ENCODE data around the gene SIDT2.
A peak's percentile ranks its signal among the peaks of the same experiment; 100 is the strongest.
"Not testable (repeated sequence)": the region's sequence is repeated elsewhere in the genome, so short reads cannot be mapped to it uniquely, and the experiment has no call there.

SIDT2 gene

GRCh38 chr11:117178210-117179034, at the start of gene SIDT2:
Gene SIDT2 (plus strand): TSS chr11:117178743. CDS start chr11:117179264, 521 bp downstream.
- peak; percentile 63 to 77 (median 67) for DNase-seq (ENCODE audit: low read depth in 3 of 3, low spot score in 1 of 3)

DNA sequence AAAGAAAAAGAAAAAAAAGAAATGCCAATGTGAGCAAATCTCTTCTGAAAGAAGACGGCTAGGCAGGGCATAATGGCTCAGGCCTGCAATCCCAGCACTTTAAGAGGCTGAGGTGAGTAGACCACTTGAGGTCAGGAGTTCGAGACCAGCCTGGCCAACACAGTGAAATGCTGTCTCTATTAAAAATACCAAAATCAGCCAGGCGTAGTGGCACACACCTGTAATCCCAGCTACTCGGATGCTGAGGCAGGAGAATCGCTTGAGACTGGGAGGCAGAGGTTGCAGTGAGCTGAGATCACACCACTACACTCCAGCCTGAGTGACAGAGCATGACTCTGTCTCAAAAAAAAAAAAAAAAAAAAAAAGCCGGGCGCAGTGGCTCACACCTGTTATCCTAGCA, 48.1 kb upstream of the SIDT2 start:
- not testable (repeated sequence) for DNase-seq (ENCODE audit: low read depth in 3 of 3, low spot score in 1 of 3)

GRCh38 chr11:117130879-117131278, 47.7 kb upstream of the SIDT2 start:
- DNase-seq (ENCODE audit: low read depth in 3 of 3, low spot score in 1 of 3) = no peak

- DNase-seq (ENCODE audit: low read depth in 3 of 3, low spot score in 1 of 3) = no peak
These were observed 44.1 kb upstream of the SIDT2 start for GRCh38 chr11:117134431-117134830.

GRCh38 chr11:117134979-117135378, 43.6 kb upstream of the SIDT2 start:
- DNase-seq (ENCODE audit: low read depth in 3 of 3, low spot score in 1 of 3) = not testable (repeated sequence)

DNA sequence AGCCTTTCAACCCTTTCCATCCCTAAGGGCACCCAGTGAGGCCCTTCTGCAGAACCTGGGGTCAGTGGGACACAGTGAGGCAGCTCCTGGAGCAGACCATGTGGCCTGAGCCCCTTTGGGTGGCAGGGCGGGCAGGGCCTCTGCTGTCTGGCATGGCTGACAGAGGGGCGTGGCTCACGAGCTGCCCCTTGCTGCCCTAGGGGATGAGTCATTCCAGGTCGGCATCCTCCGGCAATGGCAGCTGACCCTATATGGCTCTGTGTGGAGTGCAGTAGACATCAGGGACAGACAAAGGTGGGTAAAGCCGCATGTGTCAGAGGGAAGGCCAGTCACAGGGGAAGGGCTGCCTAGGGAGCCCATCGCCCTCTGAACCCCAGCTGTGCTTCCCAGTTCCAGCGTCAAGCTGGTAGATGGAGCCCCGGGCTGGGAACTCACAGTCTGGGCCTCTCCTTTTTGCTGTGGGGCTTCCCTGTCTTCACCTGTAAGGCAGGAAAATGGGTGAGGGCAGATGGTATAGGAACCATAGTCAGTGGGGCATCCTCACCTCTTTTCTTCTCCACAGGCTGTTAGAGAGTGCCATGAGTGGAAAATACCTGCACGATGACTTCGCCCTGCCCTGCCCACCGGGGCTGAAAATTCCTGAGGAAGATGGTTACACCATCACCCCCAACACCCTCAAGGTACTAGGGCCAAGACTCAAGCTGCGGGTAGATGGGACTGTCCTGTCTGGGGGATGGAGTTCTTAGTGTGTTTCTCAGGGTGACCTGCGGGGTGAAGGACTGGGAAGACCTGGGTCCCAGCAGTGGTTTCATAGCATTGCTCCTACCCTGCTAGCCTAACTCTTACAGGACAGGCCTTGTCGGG, 41.1 kb upstream of the SIDT2 start:
- DNase-seq (ENCODE audit: low read depth in 3 of 3, low spot score in 1 of 3) = not testable (repeated sequence)

DNA sequence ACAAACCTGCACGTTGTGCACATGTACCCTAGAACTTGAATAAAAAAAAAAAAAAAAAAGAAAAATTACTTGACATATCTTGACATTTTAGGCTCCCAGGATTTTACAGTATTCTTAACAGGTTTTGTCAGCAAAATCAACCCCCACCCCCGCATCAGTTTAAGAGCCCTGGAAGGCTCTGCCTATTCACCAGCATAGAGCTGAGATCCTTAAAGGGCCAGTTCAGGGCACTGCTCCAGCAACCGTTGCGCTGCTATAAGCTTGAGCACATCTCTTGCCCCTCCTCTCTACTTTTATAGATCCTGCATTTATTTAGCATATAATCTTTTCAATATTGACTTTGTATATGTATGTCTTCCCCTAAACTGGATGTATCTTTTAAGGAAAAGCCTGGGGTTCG, 35.2 kb upstream of the SIDT2 start:
- no peak for DNase-seq (ENCODE audit: low read depth in 3 of 3, low spot score in 1 of 3)

DNA sequence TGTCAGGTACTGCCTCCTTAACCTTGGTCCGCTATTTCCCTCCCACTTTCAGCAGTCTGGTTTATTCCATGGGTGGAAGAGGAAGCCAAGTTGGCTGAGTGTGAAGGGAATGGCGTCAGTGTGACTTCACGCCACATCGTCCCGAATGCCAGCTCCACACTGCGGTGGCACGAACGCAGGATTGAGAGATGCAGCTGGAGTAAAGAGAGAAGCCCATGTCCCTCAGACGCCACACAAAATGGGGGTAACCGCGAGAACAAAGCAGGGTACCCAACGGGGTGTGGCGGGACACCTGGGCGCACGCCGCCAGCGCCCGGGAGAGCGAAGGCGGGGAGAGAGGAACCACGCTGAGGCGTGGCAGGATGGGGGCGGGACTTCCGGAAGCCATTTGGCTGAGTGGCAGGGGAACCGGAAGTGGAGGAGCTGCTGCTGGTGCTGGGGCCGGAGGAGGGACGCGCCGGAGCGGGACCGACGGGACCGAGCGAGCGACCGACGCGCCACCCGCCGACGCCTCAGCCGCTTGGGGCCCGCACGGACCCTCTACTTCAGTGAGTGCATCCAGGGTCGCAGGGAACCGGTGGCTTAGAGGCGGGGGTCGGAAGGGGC, 34.6 kb upstream of the SIDT2 start, which contains the start of gene PAFAH1B2:
PAFAH1B2 (plus strand) TSS at position 417 of the 606 bp plus-strand sequence. CDS start 8,161 bp downstream, outside the sequence.
- DNase-seq (ENCODE audit: low read depth in 3 of 3, low spot score in 1 of 3) = peak; percentile 79 to 93 (median 88)

DNA sequence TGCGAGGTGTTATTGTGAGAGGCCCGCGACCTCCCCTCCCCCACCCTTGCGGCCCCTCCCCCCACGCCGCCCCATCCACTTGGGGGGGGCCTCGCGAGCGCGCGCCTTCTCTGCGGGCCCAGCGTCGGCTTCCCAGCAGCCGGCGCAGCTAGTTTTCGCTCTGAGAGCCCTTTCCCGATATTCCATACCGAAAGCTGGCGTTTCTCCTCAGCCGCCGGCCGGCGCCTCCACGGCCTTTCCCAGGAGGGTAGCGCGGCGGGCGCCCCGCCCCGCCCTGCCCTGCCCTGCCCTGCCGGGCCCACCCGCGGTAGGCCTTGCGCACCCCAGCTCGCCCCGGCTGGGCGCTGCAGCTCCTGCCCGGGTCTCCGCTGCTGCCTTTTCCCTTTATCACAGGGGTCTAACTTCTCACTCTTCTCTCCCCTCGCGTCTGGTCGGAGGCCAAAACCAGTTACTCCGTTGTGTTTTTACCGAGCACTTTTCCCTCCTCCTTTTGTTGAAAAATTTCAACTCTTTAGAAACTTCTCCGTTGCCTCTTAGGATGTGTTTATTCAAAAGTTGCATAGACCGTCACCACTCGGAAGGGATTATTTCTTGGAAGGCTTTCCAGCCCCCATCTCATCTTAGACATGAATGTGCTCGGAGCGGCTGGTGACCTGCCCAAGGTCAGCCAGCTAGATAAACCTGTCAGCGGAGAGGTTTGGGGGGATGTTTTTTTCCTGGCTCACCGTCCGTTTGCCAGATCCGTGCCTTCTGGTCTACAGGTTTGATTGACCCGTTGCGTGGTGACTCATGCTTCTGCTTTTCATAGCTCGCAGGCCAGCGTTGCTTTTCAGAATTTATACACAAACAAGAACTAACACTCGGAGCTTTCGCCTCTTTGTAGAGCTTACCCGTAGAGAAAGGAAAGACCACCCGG, 33.8 kb upstream of the SIDT2 start:
- DNase-seq (ENCODE audit: low read depth in 3 of 3, low spot score in 1 of 3) = no peak

GRCh38 chr11:117145393-117145761, 33.2 kb upstream of the SIDT2 start:
- DNase-seq (ENCODE audit: low read depth in 3 of 3, low spot score in 1 of 3) = no peak

GRCh38 chr11:117146521-117146920, 32.0 kb upstream of the SIDT2 start:
- DNase-seq (ENCODE audit: low read depth in 3 of 3, low spot score in 1 of 3) = no peak

GRCh38 chr11:117152066-117152465, 26.5 kb upstream of the SIDT2 start:
- no peak for DNase-seq (ENCODE audit: low read depth in 3 of 3, low spot score in 1 of 3)

- DNase-seq (ENCODE audit: low read depth in 3 of 3, low spot score in 1 of 3) = no peak
These were observed 24.1 kb upstream of the SIDT2 start for GRCh38 chr11:117154468-117154867.

- no peak for DNase-seq (ENCODE audit: low read depth in 3 of 3, low spot score in 1 of 3)
These were observed 21.0 kb upstream of the SIDT2 start for GRCh38 chr11:117157507-117157906.

- DNase-seq (ENCODE audit: low read depth in 3 of 3, low spot score in 1 of 3) = no peak
These were observed 18.7 kb upstream of the SIDT2 start for GRCh38 chr11:117159892-117160291.

GRCh38 chr11:117160826-117161225, 17.7 kb upstream of the SIDT2 start:
- DNase-seq (ENCODE audit: low read depth in 3 of 3, low spot score in 1 of 3) = no peak

GRCh38 chr11:117166491-117166890, 12.1 kb upstream of the SIDT2 start:
- DNase-seq (ENCODE audit: low read depth in 3 of 3, low spot score in 1 of 3) = no peak

DNA sequence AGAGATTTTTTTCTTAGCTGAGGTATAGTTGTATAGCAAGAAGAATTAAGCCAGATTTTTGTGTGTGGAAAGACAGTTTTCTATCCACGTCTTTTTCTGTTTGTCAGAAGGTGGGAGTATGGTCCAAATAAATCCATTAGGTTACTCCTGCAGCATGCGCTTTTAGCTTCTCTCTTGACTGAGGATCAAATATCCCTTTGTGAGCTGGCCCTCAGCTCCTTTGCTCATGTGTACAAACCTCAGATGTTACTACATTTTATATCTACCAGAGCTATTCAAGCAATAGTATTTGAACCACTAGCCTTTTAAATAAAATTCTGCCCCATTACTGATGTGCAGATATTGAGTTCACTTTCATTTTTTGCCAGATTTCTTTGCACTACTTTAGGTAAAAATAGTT, 8.8 kb upstream of the SIDT2 start:
- no peak for DNase-seq (ENCODE audit: low read depth in 3 of 3, low spot score in 1 of 3)

DNA sequence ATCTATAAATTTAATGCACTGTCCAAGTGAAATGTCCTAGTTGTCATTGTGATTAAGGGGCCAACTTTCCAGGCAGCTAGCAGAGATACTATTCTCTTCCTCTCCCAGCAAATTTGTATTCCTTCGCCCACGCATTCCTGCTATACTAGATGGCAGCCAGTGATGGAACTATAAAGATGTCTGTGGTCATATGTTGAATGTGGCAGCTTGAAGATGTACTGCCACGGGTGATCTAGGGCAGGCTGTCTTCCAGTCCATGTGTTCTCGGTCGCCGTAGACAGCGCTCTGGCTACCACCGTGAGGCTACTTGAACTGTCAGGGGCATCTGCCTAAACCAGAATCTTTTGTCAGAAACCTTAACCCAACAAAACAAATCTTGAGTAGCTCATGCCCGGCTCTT, 8.3 kb upstream of the SIDT2 start:
- no peak for DNase-seq (ENCODE audit: low read depth in 3 of 3, low spot score in 1 of 3)

GRCh38 chr11:117171007-117171403, 7.5 kb upstream of the SIDT2 start:
- DNase-seq (ENCODE audit: low read depth in 3 of 3, low spot score in 1 of 3) = no peak
